K562 (cell line): ENCODE results near the gene FAM174B. TPM values are rescaled to one million over a fixed set of nuclear protein-coding genes. Genes with fewer than 3 reads are reported as not detected.

Source experiments
- ATAC-seq: fragments of 200-7000 bp; cut with Tn5 transposase; 3 replicates; pipeline ENCODE4 v1.9.1; 2020; ENCODE audit warnings: moderate library complexity
- BruUV-seq: library from RNA; stranded (reverse); fragments of 400-500 nt; replicated peaks from 2 replicates; lab custom pipeline; 2021; lab: Mats Ljungman, UMichigan
- CTCF ChIA-PET: fragments of 300-600 bp; formaldehyde crosslinking; extraction: SDS; loops from one replicate; lab custom pipeline; 2021; ENCODE audit warnings: low intra/inter-chr PET ratio; lab: Yijun Ruan, JAX
- POLR2A ChIA-PET: fragments of 300-600, 350-650 bp; sonication (Branson Sonifier 250); formaldehyde crosslinking; extraction: SDS; loops from one replicate; lab custom pipeline; 2021; ENCODE audit warnings: antibody characterized with exemption, inconsistent platforms; lab: Yijun Ruan, JAX
- DNase-seq, 4 experiments: peaks; one replicate each; pipeline versions ENCODE4 v3.0.0 to v3.0.0-alpha.2; 2011 to 2018; ENCODE audit warnings: low spot score in 3 of 4, mixed read lengths in 3 of 4; ENCODE audit errors: extremely low read depth in 1 of 4
- FAIRE-seq: peaks from 2 replicates; lab custom pipeline; 2011; peaks lifted over from hg19 to GRCh38; lab: Jason Lieb, UNC
- H2AFZ ChIP-seq: 2 replicates; pipeline ENCODE4 v1.6.0; 2011; ENCODE audit warnings: low read depth, low read length, control low read depth, inconsistent platforms
- H3K27ac ChIP-seq: fragments of 200-600 bp; 3 replicates; pipeline ENCODE4 v1.8.0; 2011; ENCODE audit warnings: low read depth, mild to moderate bottlenecking, control low read depth, inconsistent platforms, low read length, moderate library complexity, mixed read lengths; ENCODE audit errors: extremely low read depth
- H3K27me3 ChIP-seq, 2 experiments: fragments of 300-600 bp in 1 of 2; 2 replicates in 1 of 2; 3 replicates in 1 of 2; pipeline versions ENCODE4 v1.6.0 to v1.8.0; 2011; ENCODE audit warnings: inconsistent platforms in 2 of 2, low read length in 2 of 2, mild to moderate bottlenecking in 1 of 2, mixed read lengths in 1 of 2, moderate library complexity in 1 of 2; ENCODE audit not compliant: control insufficient read depth in 2 of 2, insufficient read depth in 2 of 2
- H3K36me3 ChIP-seq: fragments of 300-600 bp; 3 replicates; pipeline ENCODE4 v1.8.0; 2011; ENCODE audit warnings: mild to moderate bottlenecking, low read length, inconsistent platforms; ENCODE audit not compliant: control insufficient read depth, insufficient read depth
- H3K4me1 ChIP-seq, 2 experiments: fragments of 200-600 bp in 1 of 2; replicated peaks in 1 of 2; 2 replicates in 1 of 2; 3 replicates in 1 of 2; pipeline versions ENCODE4 v1.5.1 to v1.8.0; 2011; ENCODE audit warnings: inconsistent platforms in 2 of 2, low read length in 2 of 2, mild to moderate bottlenecking in 1 of 2, mixed read lengths in 1 of 2, moderate library complexity in 1 of 2; ENCODE audit not compliant: control insufficient read depth in 2 of 2, insufficient read depth in 2 of 2
- H3K4me2 ChIP-seq: 2 replicates; pipeline ENCODE4 v1.6.1; 2011; ENCODE audit warnings: low read length, control low read depth, inconsistent platforms, mixed read lengths; ENCODE audit not compliant: insufficient read depth
- H3K4me3 ChIP-seq: fragments of 200-600 bp; sonication (generic), shearing (Covaris generic); 2 replicates; pipeline ENCODE4 v1.5.1; 2016; ENCODE audit warnings: control low read depth, inconsistent platforms
- H3K79me2 ChIP-seq: fragments of 200-600 bp; 3 replicates; pipeline ENCODE4 v1.8.0; 2011; ENCODE audit warnings: low read length, inconsistent platforms; ENCODE audit not compliant: control insufficient read depth, insufficient read depth
- H3K9ac ChIP-seq, 2 experiments: 2 replicates each; pipeline versions ENCODE4 v1.6.0 to v1.6.1; 2011; ENCODE audit warnings: low read depth in 2 of 2, low read length in 2 of 2, control low read depth in 1 of 2, inconsistent platforms in 1 of 2, mild to moderate bottlenecking in 1 of 2, mixed read lengths in 1 of 2; ENCODE audit not compliant: insufficient read depth in 1 of 2
- H3K9me1 ChIP-seq: one replicate; pipeline ENCODE4 v1.6.0; 2011; ENCODE audit warnings: inconsistent platforms, mild to moderate bottlenecking, low read length, moderate library complexity; ENCODE audit not compliant: control insufficient read depth, insufficient read depth
- H3K9me3 ChIP-seq: replicated peaks from 2 replicates; pipeline ENCODE4 v1.5.1; 2011; ENCODE audit warnings: low read depth, low read length, inconsistent platforms; ENCODE audit not compliant: control insufficient read depth, insufficient read depth
- H4K20me1 ChIP-seq: replicated peaks from 2 replicates; pipeline ENCODE4 v1.6.1; 2011; ENCODE audit warnings: low read length, inconsistent platforms, mixed read lengths; ENCODE audit not compliant: control insufficient read depth, insufficient read depth
- ATF1 ChIP-seq, 2 experiments: fragments of 450-650 bp in 1 of 2; IDR thresholded peaks; 2 replicates each; pipeline ENCODE4 v1.6.1; 2016; ENCODE audit warnings: missing compliant biosample characterization in 1 of 2, missing genetic modification characterization in 1 of 2
- CXXC5 ChIP-seq: fragments of 250-450 bp; sonication (Bioruptor Pico); IDR thresholded peaks from 2 replicates; pipeline ENCODE4 v1.8.0; 2022; ENCODE audit warnings: inconsistent platforms, mild to moderate bottlenecking, moderate library complexity
- ETV1 ChIP-seq: fragments of 450-650 bp; conservative IDR thresholded peaks from 2 replicates; pipeline ENCODE4 v1.6.1; 2016; ENCODE audit warnings: missing genetic modification characterization, control low read depth, low read depth, missing compliant biosample characterization
- ETV5 ChIP-seq: sonication (generic); formaldehyde crosslinking; IDR thresholded peaks from 2 replicates; pipeline ENCODE4 v1.4.0; 2020; ENCODE audit warnings: low read depth, mild to moderate bottlenecking, missing genetic modification reagents
- JUND ChIP-seq, 2 experiments: IDR thresholded peaks; 2 replicates in 1 of 2; 3 replicates in 1 of 2; pipeline ENCODE4 v1.6.1; 2011; ENCODE audit warnings: borderline replicate concordance in 2 of 2, low read depth in 2 of 2, low read length in 2 of 2, improper control_type of control experiment in 1 of 2, missing biosample characterization in 1 of 2, missing genetic modification characterization in 1 of 2, missing genetic modification reagents in 1 of 2
- POLR2H ChIP-seq: IDR thresholded peaks from 2 replicates; pipeline ENCODE4 v1.6.1; 2016; ENCODE audit warnings: missing genetic modification characterization, low read depth, mild to moderate bottlenecking, control low read depth, missing compliant biosample characterization, moderate library complexity
- RAD51 ChIP-seq: fragments of 450-650 bp; IDR thresholded peaks from 2 replicates; pipeline ENCODE4 v1.7.1; 2016; ENCODE audit warnings: low read depth, mild to moderate bottlenecking, borderline replicate concordance
- RBM25 ChIP-seq: fragments of 200-400 bp; formaldehyde crosslinking; IDR thresholded peaks from 2 replicates; pipeline ENCODE4 v1.6.1; 2018; ENCODE audit warnings: low read length, low read depth, moderate library complexity; ENCODE audit not compliant: severe bottlenecking
- SRSF7 ChIP-seq: fragments of 200-400 bp; formaldehyde crosslinking; optimal IDR thresholded peaks from 2 replicates; pipeline ENCODE3; 2017; ENCODE audit warnings: mild to moderate bottlenecking, low read depth, low read length
- TAF1 ChIP-seq: IDR thresholded peaks from 2 replicates; pipeline ENCODE4 v1.6.1; 2011; ENCODE audit warnings: mild to moderate bottlenecking, low read length, moderate library complexity; ENCODE audit not compliant: insufficient read depth, control insufficient read depth, severe bottlenecking; ENCODE audit errors: extremely low read depth
- TBP ChIP-seq: optimal IDR thresholded peaks from 2 replicates; pipeline ENCODE3; 2011; ENCODE audit warnings: low read depth, low read length, improper control_type of control experiment
- TOE1 ChIP-seq, 2 experiments: fragments of 450-650 bp in 1 of 2; sonication (generic) in 1 of 2; formaldehyde crosslinking in 1 of 2; IDR thresholded peaks; 2 replicates each; pipeline versions ENCODE4 v1.7.1 to v1.8.0; 2016 to 2022; ENCODE audit warnings: borderline replicate concordance in 2 of 2, mild to moderate bottlenecking in 2 of 2, antibody characterized with exemption in 1 of 2, inconsistent platforms in 1 of 2, low read depth in 1 of 2, missing genetic modification reagents in 1 of 2, moderate library complexity in 1 of 2
- TRIM28 ChIP-seq: fragments of 450-650 bp; IDR thresholded peaks from 2 replicates; pipeline ENCODE4 v1.6.1; 2017
- ZZZ3 ChIP-seq: fragments of 450-650 bp; IDR thresholded peaks from 2 replicates; pipeline ENCODE4 v1.6.1; 2016; ENCODE audit warnings: antibody characterized with exemption, mild to moderate bottlenecking, moderate library complexity
- WGBS: fragments of 100-300 bp; shearing (Covaris generic); methylation state at CpG from one replicate; pipeline ENCODE4 v1.1.6; 2016; ENCODE audit warnings: low coverage, mixed read lengths; ENCODE audit not compliant: insufficient coverage; ENCODE audit errors: missing lambda C conversion rate; 5-methylcytosine and 5-hydroxymethylcytosine counted together
- in situ Hi-C: fragments of 300-500 bp; cut with MboI; formaldehyde crosslinking; loops from 4 replicates; pipeline ENCODE4 v1.15.0; 2018; ENCODE audit warnings: inconsistent platforms, mixed read lengths
- intact Hi-C: fragments of 100-400 bp; cut with micrococcal nuclease; formaldehyde crosslinking; loops from 2 replicates; pipeline ENCODE4 v1.14.2; 2022
- polyA plus RNA-seq, 8 experiments: library from polyadenylated mRNA; depleted of rRNA in 4 of 8; stranded (reverse) in 5 of 8; unstranded in 3 of 8; fragments of >200 nt; fragmentation: Nextera tagmentation in 2 of 8; fragmentation: Illumina TruSeq in 1 of 8; extraction: Ambion mirVana in 2 of 8; extraction: Trizol in 1 of 8; gene quantifications; 2 replicates each; pipeline versions ENCODE4 v1.2.1 to v1.2.3, GENCODE V29; 2011 to 2014; ENCODE audit warnings: inconsistent platforms in 1 of 8, missing spikeins in 1 of 8
- total RNA-seq, 7 experiments: library from RNA; depleted of rRNA in 6 of 7; stranded (reverse); fragments of >200 nt in 6 of 7; fragmentation: Illumina TruSeq in 2 of 7; extraction: Trizol in 2 of 7; gene quantifications; 2 replicates each; pipeline versions ENCODE4 v1.2.1 to v1.2.3, GENCODE V29; 2011 to 2021; ENCODE audit warnings: low replicate concordance in 1 of 7
- TF ChIP-seq, protein P1 (sequence below): fragments of 450-650 bp; IDR thresholded peaks from 2 replicates; pipeline ENCODE4 v1.6.1; 2016; ENCODE audit warnings: low read depth, mild to moderate bottlenecking, moderate library complexity
- TF ChIP-seq, protein P2 (sequence below): sonication (generic); formaldehyde crosslinking; IDR thresholded peaks from 2 replicates; pipeline ENCODE4 v1.5.0; 2020; ENCODE audit warnings: missing genetic modification reagents
- TF ChIP-seq, protein P3 (sequence below), 2 experiments: fragments of 450-650 bp in 1 of 2; sonication (generic) in 1 of 2; formaldehyde crosslinking in 1 of 2; IDR thresholded peaks in 1 of 2; conservative IDR thresholded peaks in 1 of 2; 2 replicates each; pipeline versions ENCODE4 v1.6.1 to v1.8.1; 2016 to 2023; ENCODE audit warnings: mild to moderate bottlenecking in 2 of 2, moderate library complexity in 2 of 2, inconsistent platforms in 1 of 2, missing genetic modification reagents in 1 of 2
- TF ChIP-seq, protein P4 (sequence below): sonication (generic); formaldehyde crosslinking; IDR thresholded peaks from 2 replicates; pipeline ENCODE4 v1.9.0; 2022; ENCODE audit warnings: mild to moderate bottlenecking, missing genetic modification reagents

The FAM174B gene
- total and polyA plus RNA-seq, 9 of the 15 experiments (the other 6 are each of a cell fraction or from before 2014, with no cell fraction given): 0.39 to 2.7 (median 1.9) TPM; not detected in 1

DNA sequence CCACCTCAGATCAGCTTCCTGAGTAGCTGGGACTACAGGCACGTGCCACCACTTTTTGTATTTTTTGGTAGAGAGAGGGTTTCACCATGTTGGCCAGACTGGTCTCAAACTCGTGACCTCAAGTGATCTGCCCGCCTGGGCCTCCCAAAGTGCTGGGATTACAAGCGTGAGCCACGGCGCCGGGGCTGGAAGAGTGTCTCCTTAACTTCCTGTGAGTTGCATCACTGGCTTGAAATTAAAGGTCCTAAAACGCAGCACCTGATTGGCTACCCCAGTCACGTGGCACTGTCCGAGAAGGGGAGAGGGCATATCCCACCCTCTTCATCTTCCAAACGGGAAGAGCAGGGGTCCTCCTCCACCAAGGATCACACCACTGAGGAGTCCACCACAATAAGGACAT lies 5.5 kb upstream of the FAM174B start:
- H3K79me2 ChIP-seq: no peaks in the 10 kb centered on the region
- POLR2A ChIA-PET: no interaction called here
- BruUV-seq: no TSS peak
- no peak overlapping the region for H3K27ac ChIP-seq
- H3K9me1 ChIP-seq: no peaks in the 10 kb centered on the region
- H3K9me3 ChIP-seq: no peaks in the 10 kb centered on the region
- 3% methylated on average over 9 of the region's 11 CpGs for WGBS
- H3K27me3 ChIP-seq: peaks cover 11 to 29% of the 10 kb centered on the region in 2 experiments; a peak in 4 of 5 replicates
- H3K9ac ChIP-seq: no peak overlapping the region
- intact Hi-C loops (no loop called here), in situ Hi-C loops (no loop called here)
- H3K4me3 ChIP-seq: no peak overlapping the region
- DNase-seq (peak; percentile 41 to 80 (median 70)), ATAC-seq (peak; percentile 90), FAIRE-seq (peak; percentile 74)
- H4K20me1 ChIP-seq: no peaks in the 10 kb centered on the region
- peak overlapping the region; percentile 35 for H3K4me2 ChIP-seq
- H2AFZ ChIP-seq: peak overlapping the region; percentile 46
- CTCF ChIA-PET: no interaction called here
- H3K36me3 ChIP-seq: no peaks in the 10 kb centered on the region
- H3K4me1 ChIP-seq: peaks cover 0 to 3% of the 10 kb centered on the region in 2 experiments; a peak in 2 of 5 replicates
- TF ChIP-seq TRIM28: no peak
- TF ChIP-seq, protein P1, sequence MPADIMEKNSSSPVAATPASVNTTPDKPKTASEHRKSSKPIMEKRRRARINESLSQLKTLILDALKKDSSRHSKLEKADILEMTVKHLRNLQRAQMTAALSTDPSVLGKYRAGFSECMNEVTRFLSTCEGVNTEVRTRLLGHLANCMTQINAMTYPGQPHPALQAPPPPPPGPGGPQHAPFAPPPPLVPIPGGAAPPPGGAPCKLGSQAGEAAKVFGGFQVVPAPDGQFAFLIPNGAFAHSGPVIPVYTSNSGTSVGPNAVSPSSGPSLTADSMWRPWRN: peak; percentile 22; the same call in 1 of the 2 replicates
- TF ChIP-seq RBM25: peak; percentile 31
- no peak for TF ChIP-seq TAF1
- peak; percentile 64 for TF ChIP-seq JUND (IDR thresholded peaks at IDR 0.05; ENCODE audit: borderline replicate concordance, low read depth, low read length)
- TF ChIP-seq JUND (tag; IDR thresholded peaks at IDR 0.05; ENCODE audit: borderline replicate concordance, low read depth, low read length): no peak; the same call in 2 of the 3 replicates
- TF ChIP-seq SRSF7: no peak
- peak; percentile 88 for TF ChIP-seq ETV1 (tag)
- TF ChIP-seq, protein P2, sequence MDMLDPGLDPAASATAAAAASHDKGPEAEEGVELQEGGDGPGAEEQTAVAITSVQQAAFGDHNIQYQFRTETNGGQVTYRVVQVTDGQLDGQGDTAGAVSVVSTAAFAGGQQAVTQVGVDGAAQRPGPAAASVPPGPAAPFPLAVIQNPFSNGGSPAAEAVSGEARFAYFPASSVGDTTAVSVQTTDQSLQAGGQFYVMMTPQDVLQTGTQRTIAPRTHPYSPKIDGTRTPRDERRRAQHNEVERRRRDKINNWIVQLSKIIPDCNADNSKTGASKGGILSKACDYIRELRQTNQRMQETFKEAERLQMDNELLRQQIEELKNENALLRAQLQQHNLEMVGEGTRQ (CRISPR knock-in tag): peak; percentile 97
- TF ChIP-seq ZZZ3: no peak
- peak; percentile 76; the same call in 1 of the 2 replicates for TF ChIP-seq TOE1 (IDR thresholded peaks at IDR 0.05; ENCODE audit: borderline replicate concordance)
- no peak for TF ChIP-seq TOE1 (CRISPR knock-in tag; IDR thresholded peaks at IDR 0.05; ENCODE audit: borderline replicate concordance, low read depth)
- TF ChIP-seq, protein P3, sequence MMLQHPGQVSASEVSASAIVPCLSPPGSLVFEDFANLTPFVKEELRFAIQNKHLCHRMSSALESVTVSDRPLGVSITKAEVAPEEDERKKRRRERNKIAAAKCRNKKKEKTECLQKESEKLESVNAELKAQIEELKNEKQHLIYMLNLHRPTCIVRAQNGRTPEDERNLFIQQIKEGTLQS (IDR thresholded peaks at IDR 0.05): peak; percentile 91
- TF ChIP-seq, protein P3 (CRISPR knock-in tag; conservative IDR thresholded peaks at IDR 0.05): no peak; the same call in 1 of the 2 replicates
- TF ChIP-seq CXXC5 (CRISPR knock-in tag): peak; percentile 35; the same call in 1 of the 2 replicates
- TF ChIP-seq, protein P4, sequence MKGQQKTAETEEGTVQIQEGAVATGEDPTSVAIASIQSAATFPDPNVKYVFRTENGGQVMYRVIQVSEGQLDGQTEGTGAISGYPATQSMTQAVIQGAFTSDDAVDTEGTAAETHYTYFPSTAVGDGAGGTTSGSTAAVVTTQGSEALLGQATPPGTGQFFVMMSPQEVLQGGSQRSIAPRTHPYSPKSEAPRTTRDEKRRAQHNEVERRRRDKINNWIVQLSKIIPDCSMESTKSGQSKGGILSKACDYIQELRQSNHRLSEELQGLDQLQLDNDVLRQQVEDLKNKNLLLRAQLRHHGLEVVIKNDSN (CRISPR knock-in tag): peak; percentile 88
- no peak for TF ChIP-seq ATF1 (CRISPR knock-in tag; IDR thresholded peaks at IDR 0.05)
- 0 out of 2 replicates have a peak, but pooled peaks have one; percentile 21 for TF ChIP-seq ATF1 (tag; IDR thresholded peaks at IDR 0.05)
- peak; percentile 93 for TF ChIP-seq RAD51
- TF ChIP-seq ETV5 (CRISPR knock-in tag): peak; percentile 83
- TF ChIP-seq POLR2H (tag): peak; percentile 70
- peak; percentile 70 for TF ChIP-seq TBP
